OCI-LY7 (cell line): ENCODE measurements around the gene GPR75. TPM values are rescaled to one million over a fixed set of nuclear protein-coding genes. Genes with fewer than 3 reads are reported as not detected.

Experiments
- BruUV-seq: library from RNA; stranded (reverse); fragments of 400-500 nt; replicated peaks from 2 replicates; lab custom pipeline; 2021; lab: Mats Ljungman, UMichigan
- CTCF ChIA-PET: fragments of 300-600 bp; sonication (Branson Sonifier 250); formaldehyde crosslinking; loops from one replicate; lab custom pipeline; 2022; ENCODE audit warnings: antibody characterized with exemption; ENCODE audit not compliant: unreplicated experiment; lab: Charles Lee
- POLR2A ChIA-PET: fragments of 300-600 bp; sonication (Branson Sonifier 250); formaldehyde crosslinking; loops from one replicate; lab custom pipeline; 2022; ENCODE audit warnings: antibody characterized with exemption; lab: Charles Lee
- DNase-seq: peaks from one replicate; pipeline ENCODE4 v3.0.0-alpha.2; 2015; ENCODE audit warnings: low spot score
- H2AFZ ChIP-seq: fragments of 200-600 bp; sonication (generic), shearing (Covaris generic); 2 replicates; pipeline ENCODE4 v1.6.1; 2014; ENCODE audit warnings: mild to moderate bottlenecking, antibody characterized with exemption, low read length, moderate library complexity
- H3K27ac ChIP-seq: fragments of 200-600 bp; sonication (generic); 2 replicates; pipeline ENCODE4 v1.5.1; 2014; ENCODE audit warnings: mixed run types, low read depth, mild to moderate bottlenecking, moderate library complexity, low read length, inconsistent platforms; ENCODE audit not compliant: poor library complexity, severe bottlenecking
- H3K36me3 ChIP-seq: fragments of 200-600 bp; sonication (generic); 2 replicates; pipeline ENCODE4 v1.6.1; 2014; ENCODE audit warnings: mild to moderate bottlenecking, antibody characterized with exemption, low read length, moderate library complexity, mixed read lengths; ENCODE audit not compliant: insufficient read depth
- H3K4me1 ChIP-seq: fragments of 200-600 bp; sonication (generic); 2 replicates; pipeline ENCODE4 v1.5.1; 2014; ENCODE audit warnings: mild to moderate bottlenecking, low read length; ENCODE audit not compliant: insufficient read depth, poor library complexity, severe bottlenecking
- H3K4me2 ChIP-seq: fragments of 200-600 bp; sonication (generic); 2 replicates; pipeline ENCODE4 v1.6.1; 2014; ENCODE audit warnings: mild to moderate bottlenecking, low read length
- H3K4me3 ChIP-seq: fragments of 200-600 bp; sonication (generic); 2 replicates; pipeline ENCODE4 v1.5.1; 2014; ENCODE audit warnings: mild to moderate bottlenecking, low read depth, low read length; ENCODE audit not compliant: poor library complexity, severe bottlenecking
- H3K79me2 ChIP-seq: fragments of 200-600 bp; sonication (generic); 2 replicates; pipeline ENCODE4 v1.6.1; 2016; ENCODE audit warnings: low read depth, mild to moderate bottlenecking, low read length, moderate library complexity, mixed read lengths; ENCODE audit not compliant: insufficient read depth
- H3K9me2 ChIP-seq: fragments of 200-600 bp; sonication (generic); 2 replicates; pipeline ENCODE4 v1.6.1; 2016; ENCODE audit warnings: mild to moderate bottlenecking, low read length, mixed read lengths; ENCODE audit not compliant: insufficient read depth
- H3K9me3 ChIP-seq: fragments of 200-600 bp; sonication (generic); 2 replicates; pipeline ENCODE4 v1.6.1; 2014; ENCODE audit warnings: mild to moderate bottlenecking, mixed run types, low read length, mixed read lengths
- H4K20me1 ChIP-seq: fragments of 200-600 bp; sonication (generic); 2 replicates; pipeline ENCODE4 v1.6.1; 2014; ENCODE audit warnings: mild to moderate bottlenecking, antibody characterized with exemption, low read length, moderate library complexity, mixed read lengths; ENCODE audit not compliant: insufficient read depth
- CTCF ChIP-seq: fragments of 200-600 bp; sonication (generic); conservative IDR thresholded peaks from 2 replicates; pipeline ENCODE4 v1.5.1; 2014; ENCODE audit warnings: mild to moderate bottlenecking, antibody characterized with exemption, low read length, moderate library complexity, mixed read lengths
- EZH2phosphoT487 ChIP-seq: fragments of 200-600 bp; sonication (generic); IDR thresholded peaks from 2 replicates; pipeline ENCODE4 v1.6.1; 2018; ENCODE audit warnings: low read depth, borderline replicate concordance, mild to moderate bottlenecking, mixed run types, antibody characterized with exemption, low read length, moderate library complexity, mixed read lengths
- intact Hi-C: fragments of 100-400 bp; cut with micrococcal nuclease; formaldehyde crosslinking; loops from one replicate; pipeline ENCODE4 v1.10.0; 2022; ENCODE audit not compliant: unreplicated experiment
- total RNA-seq, 2 experiments: library from RNA; depleted of rRNA in 1 of 2; stranded (reverse); fragments of >200 nt in 1 of 2; shearing (Covaris generic) in 1 of 2; gene quantifications; 2 replicates each; pipeline ENCODE4 v1.2.3, GENCODE V29; 2014 to 2022

The GPR75 gene
- total RNA-seq, 2 experiments from 2014 or later = 4.8 to 5.7 TPM

- no TSS peak for BruUV-seq
- Histone ChIP-seq H3K4me3 (no peak overlapping the region), H3K9me2 (no peaks in the 10 kb centered on the region), H3K9me3 (no peaks in the 10 kb centered on the region), H3K27ac (no peak overlapping the region), H3K36me3 (no peaks in the 10 kb centered on the region), H3K4me2 (no peak overlapping the region), H4K20me1 (no peaks in the 10 kb centered on the region), H3K4me1 (no peaks in the 10 kb centered on the region), H2AFZ (no peak overlapping the region), H3K79me2 (no peaks in the 10 kb centered on the region)
- POLR2A ChIA-PET = no interaction called here
- intact Hi-C loops = loop anchor here (10.0 kb wide), 1 partner anchor 404 kb away; no protein-coding TSS in a partner anchor
- CTCF ChIA-PET = no interaction called here
- TF ChIP-seq CTCF = no peak
- TF ChIP-seq EZH2phosphoT487 = no peak
- no peak for DNase-seq
These were observed 31.4 kb downstream of the GPR75 start for GRCh38 chr2:53828331-53828730.

GRCh38 chr2:53827398-53828175 is 32.2 kb downstream of the GPR75 start:
- no peaks in the 10 kb centered on the region for H3K36me3 ChIP-seq
- H3K79me2 ChIP-seq = no peaks in the 10 kb centered on the region
- no peaks in the 10 kb centered on the region for H4K20me1 ChIP-seq
- no peaks in the 10 kb centered on the region for H3K9me2 ChIP-seq
- H3K4me1 ChIP-seq = no peaks in the 10 kb centered on the region
- no peak for TF ChIP-seq EZH2phosphoT487
- no peak for TF ChIP-seq CTCF
- intact Hi-C loops = loop anchor here (10.0 kb wide), 1 partner anchor 403 kb away; no protein-coding TSS in a partner anchor
- CTCF ChIA-PET = no interaction called here
- H3K27ac ChIP-seq = no peak overlapping the region
- POLR2A ChIA-PET = no interaction called here
- no peak overlapping the region for H3K4me2 ChIP-seq
- no TSS peak for BruUV-seq
- no peak overlapping the region for H3K4me3 ChIP-seq
- H3K9me3 ChIP-seq = no peaks in the 10 kb centered on the region
- no peak overlapping the region for H2AFZ ChIP-seq
- no peak for DNase-seq
